ENCODE measurements around the gene FCHO2. TPM values are rescaled to one million over a fixed set of nuclear protein-coding genes. Genes with fewer than 3 reads are reported as not detected.

The FCHO2 gene
- polyA plus RNA-seq, 4 donors = 11.5 to 33.8 (median 16.1) TPM

- H3K4me3 ChIP-seq (ENCODE audit: low read depth in 1 of 3, low read length in 3 of 3) = no peak overlapping the region
- DNase-seq (peak; percentile 90 to 96), FAIRE-seq (no peak)
- 11 to 33% (median 16%) methylated on average over 4 of the region's 4 CpGs for WGBS, 3 donors
- peaks cover 0 to 2% (median 0%) of the 10 kb centered on the region in 3 donors for H3K36me3 ChIP-seq (ENCODE audit: control insufficient read depth in 3 of 3, insufficient read depth in 2 of 3, low read depth in 1 of 3, low read length in 3 of 3)
- no peaks in the 10 kb centered on the region for H3K27me3 ChIP-seq (ENCODE audit: control insufficient read depth in 3 of 3, insufficient read depth in 3 of 3, low read length in 3 of 3)
- H3K27ac ChIP-seq (ENCODE audit: low read depth in 1 of 3, low read length in 2 of 3) = peak overlapping the region in 2 of 3 donors; percentile 43 to 65
- H3K4me1 ChIP-seq (ENCODE audit: control insufficient read depth in 3 of 3, insufficient read depth in 2 of 3, low read depth in 1 of 3, low read length in 2 of 3) = peaks cover 5 to 51% (median 6%) of the 10 kb centered on the region in 3 donors
- peaks cover 0 to 9% of the 10 kb centered on the region in 2 donors for H3K9me3 ChIP-seq (ENCODE audit: control insufficient read depth in 2 of 2, insufficient read depth in 1 of 2, low read depth in 1 of 2, low read length in 1 of 2)
Measured at GRCh38 chr5:73115399-73116051, 159.7 kb downstream of the FCHO2 start.

- WGBS, 3 donors = 73 to 86% (median 76%) methylated on average over 2 of the region's 2 CpGs
- no peak for DNase-seq
- H3K27ac ChIP-seq (ENCODE audit: low read depth in 1 of 3, low read length in 2 of 3) = peak overlapping the region in 1 of 3 donors; percentile 43
- H3K27me3 ChIP-seq (ENCODE audit: control insufficient read depth in 3 of 3, insufficient read depth in 3 of 3, low read length in 3 of 3) = no peaks in the 10 kb centered on the region
- H3K4me1 ChIP-seq (ENCODE audit: control insufficient read depth in 3 of 3, insufficient read depth in 2 of 3, low read depth in 1 of 3, low read length in 2 of 3) = peaks cover 5 to 54% (median 6%) of the 10 kb centered on the region in 3 donors
- no peak overlapping the region for H3K4me3 ChIP-seq (ENCODE audit: low read depth in 1 of 3, low read length in 3 of 3)
- FAIRE-seq = no peak
- H3K36me3 ChIP-seq (ENCODE audit: control insufficient read depth in 3 of 3, insufficient read depth in 2 of 3, low read depth in 1 of 3, low read length in 3 of 3) = peaks cover 0 to 2% (median 0%) of the 10 kb centered on the region in 3 donors
- peaks cover 0 to 9% of the 10 kb centered on the region in 2 donors for H3K9me3 ChIP-seq (ENCODE audit: control insufficient read depth in 2 of 2, insufficient read depth in 1 of 2, low read depth in 1 of 2, low read length in 1 of 2)
Measured at GRCh38 chr5:73116506-73116905, 160.7 kb downstream of the FCHO2 start.

- FAIRE-seq (no peak), DNase-seq (no peak)
- WGBS, 3 donors = 20 to 52% (median 40%) methylated on average over 3 of the region's 3 CpGs
- Histone ChIP-seq H3K27me3 (ENCODE audit: control insufficient read depth in 3 of 3, insufficient read depth in 3 of 3, low read length in 3 of 3) (no peaks in the 10 kb centered on the region), H3K36me3 (ENCODE audit: control insufficient read depth in 3 of 3, insufficient read depth in 2 of 3, low read depth in 1 of 3, low read length in 3 of 3) (peaks cover 0 to 2% (median 0%) of the 10 kb centered on the region in 3 donors), H3K4me3 (ENCODE audit: low read depth in 1 of 3, low read length in 3 of 3) (no peak overlapping the region), H3K27ac (ENCODE audit: low read depth in 1 of 3, low read length in 2 of 3) (peak overlapping the region in 2 of 3 donors; percentile 24 to 73), H3K9me3 (ENCODE audit: control insufficient read depth in 2 of 2, insufficient read depth in 1 of 2, low read depth in 1 of 2, low read length in 1 of 2) (peaks cover 0 to 9% of the 10 kb centered on the region in 2 donors), H3K4me1 (ENCODE audit: control insufficient read depth in 3 of 3, insufficient read depth in 2 of 3, low read depth in 1 of 3, low read length in 2 of 3) (peaks cover 5 to 58% (median 6%) of the 10 kb centered on the region in 3 donors)
Measured at GRCh38 chr5:73117088-73117740, 161.4 kb downstream of the FCHO2 start.

GRCh38 chr5:73118391-73118973 is 162.6 kb downstream of the FCHO2 start:
- DNase-seq = peak; percentile 77 to 92
- 17 to 61% (median 29%) methylated on average over 5 of the region's 5 CpGs for WGBS, 3 donors
- peaks cover 0 to 9% of the 10 kb centered on the region in 2 donors for H3K9me3 ChIP-seq (ENCODE audit: control insufficient read depth in 2 of 2, insufficient read depth in 1 of 2, low read depth in 1 of 2, low read length in 1 of 2)

GRCh38 chr5:73119451-73120157 is 163.8 kb downstream of the FCHO2 start:
- peak overlapping the region in 2 of 3 donors; percentile 29 to 74 for H3K4me3 ChIP-seq (ENCODE audit: low read depth in 1 of 3, low read length in 3 of 3)
- peaks cover 5 to 53% (median 9%) of the 10 kb centered on the region in 3 donors for H3K4me1 ChIP-seq (ENCODE audit: control insufficient read depth in 3 of 3, insufficient read depth in 2 of 3, low read depth in 1 of 3, low read length in 2 of 3)
- DNase-seq (peak; percentile 76 to 95), FAIRE-seq (no peak)
- 9 to 25% (median 15%) methylated on average over 39 to 40 of the region's 40 CpGs for WGBS, 3 donors
- H3K36me3 ChIP-seq (ENCODE audit: control insufficient read depth in 3 of 3, insufficient read depth in 2 of 3, low read depth in 1 of 3, low read length in 3 of 3) = peaks cover 0 to 17% (median 0%) of the 10 kb centered on the region in 3 donors
- peak overlapping the region; percentile 81 to 97 (median 95) for H3K27ac ChIP-seq (ENCODE audit: low read depth in 1 of 3, low read length in 2 of 3)
- H3K27me3 ChIP-seq (ENCODE audit: control insufficient read depth in 3 of 3, insufficient read depth in 3 of 3, low read length in 3 of 3) = peaks cover 0 to 7% (median 3%) of the 10 kb centered on the region in 3 donors
- peaks cover 0 to 9% of the 10 kb centered on the region in 2 donors for H3K9me3 ChIP-seq (ENCODE audit: control insufficient read depth in 2 of 2, insufficient read depth in 1 of 2, low read depth in 1 of 2, low read length in 1 of 2)

More at GRCh38 chr5:73118391-73118973, 162.6 kb downstream of the FCHO2 start:
- no peak for FAIRE-seq
- H3K27ac ChIP-seq (ENCODE audit: low read depth in 1 of 3, low read length in 2 of 3) = peak overlapping the region; percentile 81 to 97 (median 95)
- H3K4me1 ChIP-seq (ENCODE audit: control insufficient read depth in 3 of 3, insufficient read depth in 2 of 3, low read depth in 1 of 3, low read length in 2 of 3) = peaks cover 5 to 65% (median 6%) of the 10 kb centered on the region in 3 donors
- H3K4me3 ChIP-seq (ENCODE audit: low read depth in 1 of 3, low read length in 3 of 3) = no peak overlapping the region
- H3K36me3 ChIP-seq (ENCODE audit: control insufficient read depth in 3 of 3, insufficient read depth in 2 of 3, low read depth in 1 of 3, low read length in 3 of 3) = peaks cover 0 to 7% (median 0%) of the 10 kb centered on the region in 3 donors
- H3K27me3 ChIP-seq (ENCODE audit: control insufficient read depth in 3 of 3, insufficient read depth in 3 of 3, low read length in 3 of 3) = peaks cover 0 to 4% (median 0%) of the 10 kb centered on the region in 3 donors

- peak within 1 kb of the TSS; percentile 81 to 97 (median 95) for H3K27ac ChIP-seq (ENCODE audit: low read depth in 1 of 3, low read length in 2 of 3)
- peaks cover 0 to 9% of the 10 kb centered on the region in 2 donors for H3K9me3 ChIP-seq (ENCODE audit: control insufficient read depth in 2 of 2, insufficient read depth in 1 of 2, low read depth in 1 of 2, low read length in 1 of 2)
- WGBS, 3 donors = 1 to 2% (median 2%) methylated on average over 74 to 94 of the region's 94 CpGs
- peak within 1 kb of the TSS; percentile 22 to 74 (median 53) for H3K4me3 ChIP-seq (ENCODE audit: low read depth in 1 of 3, low read length in 3 of 3)
- peaks cover 0 to 23% (median 0%) of the 10 kb centered on the region in 3 donors for H3K36me3 ChIP-seq (ENCODE audit: control insufficient read depth in 3 of 3, insufficient read depth in 2 of 3, low read depth in 1 of 3, low read length in 3 of 3)
- peaks cover 5 to 45% (median 6%) of the 10 kb centered on the region in 3 donors for H3K4me1 ChIP-seq (ENCODE audit: control insufficient read depth in 3 of 3, insufficient read depth in 2 of 3, low read depth in 1 of 3, low read length in 2 of 3)
- FAIRE-seq (no peak), DNase-seq (peak; percentile 84 to 91)
- H3K27me3 ChIP-seq (ENCODE audit: control insufficient read depth in 3 of 3, insufficient read depth in 3 of 3, low read length in 3 of 3) = peaks cover 0 to 7% (median 3%) of the 10 kb centered on the region in 3 donors
Measured at GRCh38 chr5:73120222-73121118, 164.6 kb downstream of the FCHO2 start, which contains the start of gene TMEM171. Gene TMEM171 (plus strand): TSS chr5:73120575. CDS start chr5:73123374, 2,799 bp downstream.

- DNase-seq (peak in 1 of 2 donors; percentile 38), FAIRE-seq (no peak)
- H3K36me3 ChIP-seq (ENCODE audit: control insufficient read depth in 3 of 3, insufficient read depth in 2 of 3, low read depth in 1 of 3, low read length in 3 of 3) = peaks cover 0 to 25% (median 0%) of the 10 kb centered on the region in 3 donors
- peaks cover 6 to 40% (median 9%) of the 10 kb centered on the region in 3 donors for H3K4me1 ChIP-seq (ENCODE audit: control insufficient read depth in 3 of 3, insufficient read depth in 2 of 3, low read depth in 1 of 3, low read length in 2 of 3)
- peaks cover 0 to 9% of the 10 kb centered on the region in 2 donors for H3K9me3 ChIP-seq (ENCODE audit: control insufficient read depth in 2 of 2, insufficient read depth in 1 of 2, low read depth in 1 of 2, low read length in 1 of 2)
- peak overlapping the region in 2 of 3 donors; percentile 80 to 95 for H3K27ac ChIP-seq (ENCODE audit: low read depth in 1 of 3, low read length in 2 of 3)
- peaks cover 0 to 7% (median 3%) of the 10 kb centered on the region in 3 donors for H3K27me3 ChIP-seq (ENCODE audit: control insufficient read depth in 3 of 3, insufficient read depth in 3 of 3, low read length in 3 of 3)
- peak overlapping the region; percentile 22 to 74 (median 53) for H3K4me3 ChIP-seq (ENCODE audit: low read depth in 1 of 3, low read length in 3 of 3)
- 12 to 29% (median 19%) methylated on average over 6 of the region's 6 CpGs for WGBS, 3 donors
Measured at GRCh38 chr5:73121119-73121463, 165.2 kb downstream of the FCHO2 start.
